Measurements from ENCODE around the gene STRAP. TPM values are rescaled to one million over a fixed set of nuclear protein-coding genes. Genes with fewer than 3 reads are reported as not detected.

STRAP gene
- total and polyA plus RNA-seq, 2 donors (not counting 1 experiment from before 2014, with no cell fraction given) = 44.4 to 49.0 TPM

DNA sequence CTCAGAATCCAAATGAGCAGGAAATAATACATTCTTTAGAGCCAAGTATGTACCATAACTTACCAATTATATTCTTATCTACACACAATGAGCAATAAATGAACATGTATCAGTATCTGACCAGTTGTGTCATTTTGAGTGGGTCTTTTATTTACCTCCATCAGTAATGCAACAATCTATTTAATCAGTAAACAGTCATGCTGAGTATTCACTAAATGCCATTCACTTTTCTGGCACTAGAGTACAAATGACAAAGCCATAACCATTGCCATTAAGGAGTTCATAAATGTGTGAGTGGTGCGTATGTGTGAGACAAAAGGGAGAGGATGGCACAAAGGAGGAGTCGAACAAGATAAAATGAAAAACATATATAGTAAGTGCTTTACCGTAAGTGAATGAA lies 1.5 kb upstream of the STRAP start:
- DNase-seq = no peak
- peak overlapping the region; percentile 100 for H3K4me3 Mint-ChIP-seq
- peaks cover 35% of the 10 kb centered on the region for H3K79me2 ChIP-seq (ENCODE audit: control insufficient read depth, insufficient read depth, low read length)
- H3K9me3 Mint-ChIP-seq (ENCODE audit: insufficient read depth) = no peaks in the 10 kb centered on the region
- H3K9ac ChIP-seq (ENCODE audit: low read length) = no peak overlapping the region
- no peak overlapping the region for H2AFZ ChIP-seq (ENCODE audit: insufficient read depth, low read depth, low read length, poor library complexity, severe bottlenecking)
- ATAC-seq (ENCODE audit: low read depth) = no peak
- H3K4me3 ChIP-seq (ENCODE audit: control extremely low read depth in 1 of 5, extremely low read depth in 1 of 5, insufficient read depth in 1 of 5, low read depth in 2 of 5, low read length in 4 of 5) = no peak overlapping the region
- no peaks in the 10 kb centered on the region for H3K27me3 ChIP-seq (replicated peaks in 1 of 4; ENCODE audit: control extremely low read depth in 1 of 4, control insufficient read depth in 3 of 4, insufficient read depth in 4 of 4, low read length in 3 of 4)
- POLR2A ChIA-PET = no interaction called here
- H3K36me3 ChIP-seq (replicated peaks in 1 of 2; ENCODE audit: control extremely low read depth in 1 of 2, control insufficient read depth in 1 of 2, extremely low read depth in 1 of 2, insufficient read depth in 2 of 2, low read length in 1 of 2) = peaks cover 0 to 6% of the 10 kb centered on the region in 2 experiments
- WGBS (ENCODE audit: insufficient coverage) = 100% methylated on average over 2 of the region's 3 CpGs
- H4K20me1 ChIP-seq (ENCODE audit: control insufficient read depth, insufficient read depth, low read length, poor library complexity, severe bottlenecking) = no peaks in the 10 kb centered on the region
- H3K9me3 ChIP-seq (ENCODE audit: control extremely low read depth in 1 of 3, control insufficient read depth in 2 of 3, insufficient read depth in 1 of 3, low read length in 2 of 3) = no peaks in the 10 kb centered on the region
- no peak for TF ChIP-seq EZH2 (IDR thresholded peaks at IDR 0.05; ENCODE audit: borderline replicate concordance, insufficient read depth, low read depth, low read length, poor library complexity, severe bottlenecking)
- TF ChIP-seq, protein P1, sequence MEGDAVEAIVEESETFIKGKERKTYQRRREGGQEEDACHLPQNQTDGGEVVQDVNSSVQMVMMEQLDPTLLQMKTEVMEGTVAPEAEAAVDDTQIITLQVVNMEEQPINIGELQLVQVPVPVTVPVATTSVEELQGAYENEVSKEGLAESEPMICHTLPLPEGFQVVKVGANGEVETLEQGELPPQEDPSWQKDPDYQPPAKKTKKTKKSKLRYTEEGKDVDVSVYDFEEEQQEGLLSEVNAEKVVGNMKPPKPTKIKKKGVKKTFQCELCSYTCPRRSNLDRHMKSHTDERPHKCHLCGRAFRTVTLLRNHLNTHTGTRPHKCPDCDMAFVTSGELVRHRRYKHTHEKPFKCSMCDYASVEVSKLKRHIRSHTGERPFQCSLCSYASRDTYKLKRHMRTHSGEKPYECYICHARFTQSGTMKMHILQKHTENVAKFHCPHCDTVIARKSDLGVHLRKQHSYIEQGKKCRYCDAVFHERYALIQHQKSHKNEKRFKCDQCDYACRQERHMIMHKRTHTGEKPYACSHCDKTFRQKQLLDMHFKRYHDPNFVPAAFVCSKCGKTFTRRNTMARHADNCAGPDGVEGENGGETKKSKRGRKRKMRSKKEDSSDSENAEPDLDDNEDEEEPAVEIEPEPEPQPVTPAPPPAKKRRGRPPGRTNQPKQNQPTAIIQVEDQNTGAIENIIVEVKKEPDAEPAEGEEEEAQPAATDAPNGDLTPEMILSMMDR (IDR thresholded peaks at IDR 0.05) = no peak
- CTCF ChIA-PET = no interaction called here
- no peak overlapping the region for H3K4me2 ChIP-seq (replicated peaks; ENCODE audit: low read depth, low read length, poor library complexity, severe bottlenecking)
- H3K27ac ChIP-seq (ENCODE audit: low read length in 2 of 2) = no peak overlapping the region
- intact Hi-C loops (cut with micrococcal nuclease) = loop anchor here (5.0 to 10.0 kb wide), 3 partner anchors 333 to 1643 kb away; no protein-coding TSS in a partner anchor
- H3K27ac Mint-ChIP-seq = peak overlapping the region; percentile 54
- H3K4me1 Mint-ChIP-seq = peaks cover 40% of the 10 kb centered on the region
- H3K4me1 ChIP-seq (ENCODE audit: control insufficient read depth in 2 of 2, insufficient read depth in 2 of 2, low read length in 2 of 2) = peaks cover 14 to 19% of the 10 kb centered on the region in 2 donors
- no peaks in the 10 kb centered on the region for H3K27me3 Mint-ChIP-seq

DNA sequence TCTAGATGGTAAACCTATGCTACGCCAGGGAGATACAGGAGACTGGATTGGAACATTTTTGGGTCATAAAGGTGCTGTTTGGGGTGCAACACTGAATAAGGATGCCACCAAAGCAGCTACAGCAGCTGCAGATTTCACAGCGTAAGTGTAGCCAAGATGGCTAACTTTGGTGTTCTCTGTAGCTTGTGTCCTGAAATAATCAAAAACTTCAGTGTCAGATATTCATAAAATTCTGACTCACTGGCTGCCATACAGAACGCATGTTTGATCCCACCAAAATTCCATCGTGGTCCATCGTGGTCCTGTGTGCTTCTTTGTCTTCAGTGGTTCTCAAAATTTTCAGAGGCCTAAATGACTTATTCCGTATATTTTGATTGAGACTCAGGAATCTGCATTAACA lies 1.3 kb downstream of the STRAP start:
- 76% methylated on average over 6 of the region's 6 CpGs for WGBS (ENCODE audit: insufficient coverage)
- ChIA-PET POLR2A (interaction anchor here (0.6 kb wide), 1 partner anchor 19 kb away, joined by 10 read pairs; no protein-coding TSS in a partner anchor), CTCF (interaction anchor here (0.9 to 2.0 kb wide), 5 partner anchors 14 to 351 kb away, joined by 3 to 9 read pairs (median 3); partner anchors contain the start of gene DERA)
- peak overlapping the region; percentile 100 for H3K4me3 Mint-ChIP-seq
- Histone ChIP-seq H3K4me1 (ENCODE audit: control insufficient read depth in 2 of 2, insufficient read depth in 2 of 2, low read length in 2 of 2) (peaks cover 14 to 19% of the 10 kb centered on the region in 2 donors), H2AFZ (ENCODE audit: insufficient read depth, low read depth, low read length, poor library complexity, severe bottlenecking) (no peak overlapping the region), H3K9ac (ENCODE audit: low read length) (peak overlapping the region; percentile 98), H3K9me3 (ENCODE audit: control extremely low read depth in 1 of 3, control insufficient read depth in 2 of 3, insufficient read depth in 1 of 3, low read length in 2 of 3) (no peaks in the 10 kb centered on the region), H3K4me3 (ENCODE audit: control extremely low read depth in 1 of 5, extremely low read depth in 1 of 5, insufficient read depth in 1 of 5, low read depth in 2 of 5, low read length in 4 of 5) (peak overlapping the region in 3 of 5 experiments; percentile 60 to 97 (median 90)), H3K36me3 (replicated peaks in 1 of 2; ENCODE audit: control extremely low read depth in 1 of 2, control insufficient read depth in 1 of 2, extremely low read depth in 1 of 2, insufficient read depth in 2 of 2, low read length in 1 of 2) (peaks cover 7 to 14% of the 10 kb centered on the region in 2 experiments), H3K27me3 (replicated peaks in 1 of 4; ENCODE audit: control extremely low read depth in 1 of 4, control insufficient read depth in 3 of 4, insufficient read depth in 4 of 4, low read length in 3 of 4) (no peaks in the 10 kb centered on the region), H3K4me2 (replicated peaks; ENCODE audit: low read depth, low read length, poor library complexity, severe bottlenecking) (peak overlapping the region; percentile 91), H3K27ac (ENCODE audit: low read length in 2 of 2) (peak overlapping the region in 1 of 2 donors; percentile 98), H4K20me1 (ENCODE audit: control insufficient read depth, insufficient read depth, low read length, poor library complexity, severe bottlenecking) (peaks cover 19% of the 10 kb centered on the region), H3K79me2 (ENCODE audit: control insufficient read depth, insufficient read depth, low read length) (peaks cover 61% of the 10 kb centered on the region)
- TF ChIP-seq EZH2 (IDR thresholded peaks at IDR 0.05; ENCODE audit: borderline replicate concordance, insufficient read depth, low read depth, low read length, poor library complexity, severe bottlenecking) = no peak
- TF ChIP-seq, protein P1 (IDR thresholded peaks at IDR 0.05) = no peak
- DNase-seq (no peak), ATAC-seq (ENCODE audit: low read depth) (no peak)
- peaks cover 56% of the 10 kb centered on the region for H3K4me1 Mint-ChIP-seq
- no peaks in the 10 kb centered on the region for H3K27me3 Mint-ChIP-seq
- intact Hi-C loops (cut with micrococcal nuclease) = loop anchor here (2.0 to 10.0 kb wide), 4 partner anchors 15 to 1646 kb away; no protein-coding TSS in a partner anchor
- no peaks in the 10 kb centered on the region for H3K9me3 Mint-ChIP-seq (ENCODE audit: insufficient read depth)
- no peak overlapping the region for H3K27ac Mint-ChIP-seq

All from B cell (primary cell).